CD4-positive, CD25-positive, alpha-beta regulatory T cell (primary cell): ENCODE measurements around the gene TOLLIP. TPM values are rescaled to one million over a fixed set of nuclear protein-coding genes. Genes with fewer than 3 reads are reported as not detected.

Experiments used
- ATAC-seq, 2 donors: fragments of 150-1000 bp; cut with Tn5 transposase; one replicate each; pipeline ENCODE4 v1.10.0; 2021; ENCODE audit warnings: low read depth in 2 of 2, moderate number of reproducible peaks in 2 of 2, moderate library complexity in 1 of 2
- DNase-seq, 3 donors: peaks; one replicate each; pipeline versions ENCODE4 v3.0.0 to v3.0.0-alpha.2; 2012 to 2022; ENCODE audit warnings: mixed read lengths in 1 of 3
- H3K27ac ChIP-seq: one replicate; pipeline ENCODE4 v1.7.0; 2013; ENCODE audit warnings: mild to moderate bottlenecking, low read length; ENCODE audit not compliant: insufficient read depth, poor library complexity, severe bottlenecking
- H3K27me3 ChIP-seq: one replicate; pipeline ENCODE4 v1.7.0; 2013; ENCODE audit warnings: low read length; ENCODE audit not compliant: control insufficient read depth, insufficient read depth
- H3K36me3 ChIP-seq: one replicate; pipeline ENCODE4 v1.7.0; 2013; ENCODE audit warnings: mild to moderate bottlenecking, low read length, moderate library complexity; ENCODE audit not compliant: control insufficient read depth, insufficient read depth
- H3K4me1 ChIP-seq: 2 replicates; pipeline ENCODE4 v1.7.0; 2013; ENCODE audit warnings: mild to moderate bottlenecking, low read length; ENCODE audit not compliant: insufficient read depth, control insufficient read depth, poor library complexity, severe bottlenecking
- H3K4me3 ChIP-seq: one replicate; pipeline ENCODE4 v1.7.0; 2013; ENCODE audit warnings: low read depth, mild to moderate bottlenecking, low read length, moderate library complexity
- H3K9me3 ChIP-seq, 2 experiments: 1 replicate in 1 of 2; 2 replicates in 1 of 2; pipeline ENCODE4 v1.7.0; 2013; ENCODE audit warnings: low read length in 2 of 2, mild to moderate bottlenecking in 1 of 2, moderate library complexity in 1 of 2; ENCODE audit not compliant: control insufficient read depth in 2 of 2
- H3K27ac Mint-ChIP-seq, 3 donors: one replicate each; pipeline ENCODE4 v1.8.0; 2020 to 2022; ENCODE audit warnings: mild to moderate bottlenecking in 3 of 3, mixed read lengths in 3 of 3, moderate library complexity in 2 of 3
- H3K27me3 Mint-ChIP-seq: one replicate; pipeline ENCODE4 v1.8.0; 2022; ENCODE audit warnings: mild to moderate bottlenecking, mixed read lengths
- H3K36me3 Mint-ChIP-seq: one replicate; pipeline ENCODE4 v1.8.0; 2020; ENCODE audit warnings: mixed read lengths
- H3K4me1 Mint-ChIP-seq, 4 donors: one replicate each; pipeline ENCODE4 v1.8.0; 2020 to 2022; ENCODE audit warnings: mixed read lengths in 4 of 4, mild to moderate bottlenecking in 1 of 4
- H3K4me3 Mint-ChIP-seq, 4 donors: one replicate each; pipeline ENCODE4 v1.8.0; 2020 to 2022; ENCODE audit warnings: mild to moderate bottlenecking in 4 of 4, mixed read lengths in 4 of 4, moderate library complexity in 3 of 4
- H3K9me3 Mint-ChIP-seq, 7 donors: one replicate each; pipeline ENCODE4 v1.8.0; 2020 to 2022; ENCODE audit warnings: mixed read lengths in 7 of 7, mild to moderate bottlenecking in 3 of 7, moderate library complexity in 2 of 7
- polyA plus RNA-seq, 4 donors: library from polyadenylated mRNA; unstranded; fragments of 300-500 nt; fragmentation: Illumina TruSeq; gene quantifications; one replicate each; pipeline ENCODE4 v1.2.3, GENCODE V29; 2021
- total RNA-seq: library from RNA; stranded (reverse); gene quantifications from one replicate; pipeline ENCODE4 v1.2.3, GENCODE V29; 2022

The TOLLIP gene
- total and polyA plus RNA-seq, 5 donors from 2014 or later: 25.3 to 60.0 (median 30.8) TPM

- no peak overlapping the region for H3K4me3 ChIP-seq
- Mint-ChIP-seq H3K4me1 (peaks cover 5 to 76% (median 34%) of the 10 kb centered on the region in 4 donors), H3K27ac (peak overlapping the region in 1 of 3 donors; percentile 10), H3K9me3 (peaks cover 0 to 4% (median 0%) of the 10 kb centered on the region in 7 donors), H3K4me3 (peak overlapping the region; percentile 22 to 76 (median 46)), H3K36me3 (peaks cover 14% of the 10 kb centered on the region), H3K27me3 (no peaks in the 10 kb centered on the region)
- no peaks in the 10 kb centered on the region for H3K9me3 ChIP-seq
- peaks cover 35% of the 10 kb centered on the region for H3K4me1 ChIP-seq
- no peak for ATAC-seq
- peaks cover 3% of the 10 kb centered on the region for H3K36me3 ChIP-seq
- DNase-seq: no peak
- no peak overlapping the region for H3K27ac ChIP-seq
- H3K27me3 ChIP-seq: no peaks in the 10 kb centered on the region
Observed at GRCh38 chr11:1306186-1307162, 3.0 kb downstream of the TOLLIP start.

GRCh38 chr11:1305501-1306056, 3.9 kb downstream of the TOLLIP start:
- peaks cover 29% of the 10 kb centered on the region for H3K4me1 ChIP-seq
- Mint-ChIP-seq H3K27me3 (no peaks in the 10 kb centered on the region), H3K36me3 (peaks cover 10% of the 10 kb centered on the region)

GRCh38 chr11:1305063-1305495, 4.4 kb downstream of the TOLLIP start:
- H3K27me3 Mint-ChIP-seq: no peaks in the 10 kb centered on the region
- H3K4me3 Mint-ChIP-seq: peak overlapping the region in 2 of 4 donors; percentile 39 to 48
- peaks cover 0 to 1% (median 0%) of the 10 kb centered on the region in 7 donors for H3K9me3 Mint-ChIP-seq
- H3K27ac ChIP-seq: no peak overlapping the region
- no peak for ATAC-seq
- H3K27ac Mint-ChIP-seq: peak overlapping the region; percentile 11 to 69 (median 38)
- H3K4me1 ChIP-seq: peaks cover 24% of the 10 kb centered on the region
- H3K4me3 ChIP-seq: no peak overlapping the region
- no peak for DNase-seq
- peaks cover 9% of the 10 kb centered on the region for H3K36me3 Mint-ChIP-seq
- H3K36me3 ChIP-seq: peaks cover 3% of the 10 kb centered on the region
- H3K4me1 Mint-ChIP-seq: peaks cover 12 to 66% (median 25%) of the 10 kb centered on the region in 4 donors
- H3K27me3 ChIP-seq: no peaks in the 10 kb centered on the region
- no peaks in the 10 kb centered on the region for H3K9me3 ChIP-seq

More at GRCh38 chr11:1305501-1306056, 3.9 kb downstream of the TOLLIP start:
- H3K27me3 ChIP-seq: no peaks in the 10 kb centered on the region
- H3K36me3 ChIP-seq: peaks cover 3% of the 10 kb centered on the region
- H3K4me1 Mint-ChIP-seq: peaks cover 9 to 69% (median 27%) of the 10 kb centered on the region in 4 donors
- H3K4me3 Mint-ChIP-seq: no peak overlapping the region
- H3K9me3 ChIP-seq: no peaks in the 10 kb centered on the region
- H3K27ac Mint-ChIP-seq: peak overlapping the region in 1 of 3 donors; percentile 38
- H3K4me3 ChIP-seq: no peak overlapping the region
- no peak for ATAC-seq
- no peak overlapping the region for H3K27ac ChIP-seq
- no peak for DNase-seq
- peaks cover 0 to 1% (median 0%) of the 10 kb centered on the region in 7 donors for H3K9me3 Mint-ChIP-seq

DNA sequence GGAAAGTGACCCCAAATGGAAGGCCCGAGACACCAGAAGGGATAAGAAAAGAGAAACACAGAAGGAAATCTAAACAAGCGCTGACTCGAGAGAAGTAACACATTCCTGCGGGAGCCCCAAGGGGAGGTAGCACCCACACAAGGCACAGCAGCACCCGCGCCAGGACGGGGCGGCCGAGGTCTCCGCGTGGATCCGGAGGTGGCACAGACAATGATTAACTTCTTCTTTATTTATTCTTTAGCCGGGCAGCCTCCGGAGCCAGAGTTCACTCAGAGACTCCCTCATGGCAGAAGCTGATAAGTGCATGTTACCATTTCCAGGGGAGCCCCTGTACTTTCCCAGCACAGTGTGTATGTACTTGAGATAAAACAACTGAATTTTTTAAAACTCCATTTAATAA, 5.1 kb downstream of the TOLLIP start:
- H3K36me3 ChIP-seq: peaks cover 5% of the 10 kb centered on the region
- H3K9me3 Mint-ChIP-seq: peaks cover 0 to 1% (median 0%) of the 10 kb centered on the region in 7 donors
- peaks cover 20% of the 10 kb centered on the region for H3K4me1 ChIP-seq
- H3K27ac ChIP-seq: no peak overlapping the region
- H3K4me3 ChIP-seq: no peak overlapping the region
- H3K27me3 Mint-ChIP-seq: no peaks in the 10 kb centered on the region
- H3K9me3 ChIP-seq: no peaks in the 10 kb centered on the region
- no peaks in the 10 kb centered on the region for H3K27me3 ChIP-seq
- H3K36me3 Mint-ChIP-seq: peaks cover 9% of the 10 kb centered on the region
- DNase-seq (no peak), ATAC-seq (no peak)
- peak overlapping the region in 1 of 3 donors; percentile 38 for H3K27ac Mint-ChIP-seq
- H3K4me3 Mint-ChIP-seq: peak overlapping the region in 2 of 4 donors; percentile 48 to 85
- H3K4me1 Mint-ChIP-seq: peaks cover 12 to 66% (median 25%) of the 10 kb centered on the region in 4 donors

DNA sequence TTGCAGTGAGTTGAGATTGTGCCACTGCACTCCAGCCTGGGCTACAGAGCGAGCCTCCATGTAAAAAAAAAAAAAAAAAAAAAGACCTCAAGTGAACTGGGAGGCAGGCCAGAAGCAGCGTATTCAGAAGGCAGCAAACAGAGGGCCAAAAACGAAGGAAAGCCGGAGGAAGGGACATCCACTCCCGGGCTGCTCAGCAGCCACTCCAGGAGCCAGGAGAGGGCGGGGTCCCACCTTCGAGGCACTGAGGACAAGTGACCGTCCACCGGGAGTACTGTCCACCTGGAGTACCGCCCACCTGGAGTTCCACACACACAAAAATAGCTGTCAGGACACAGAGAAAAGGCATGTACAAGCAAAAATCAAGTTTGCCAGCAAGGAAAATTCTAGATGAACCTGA, 5.5 kb downstream of the TOLLIP start:
- Mint-ChIP-seq H3K4me3 (peak overlapping the region in 1 of 4 donors; percentile 48), H3K36me3 (peaks cover 9% of the 10 kb centered on the region), H3K9me3 (peaks cover 0 to 1% (median 0%) of the 10 kb centered on the region in 7 donors), H3K27ac (no peak overlapping the region), H3K27me3 (no peaks in the 10 kb centered on the region), H3K4me1 (peaks cover 12 to 66% (median 25%) of the 10 kb centered on the region in 4 donors)
- Histone ChIP-seq H3K9me3 (no peaks in the 10 kb centered on the region), H3K27me3 (no peaks in the 10 kb centered on the region), H3K4me3 (no peak overlapping the region), H3K36me3 (peaks cover 5% of the 10 kb centered on the region), H3K4me1 (peaks cover 20% of the 10 kb centered on the region), H3K27ac (no peak overlapping the region)
- DNase-seq (no peak), ATAC-seq (no peak)

DNA sequence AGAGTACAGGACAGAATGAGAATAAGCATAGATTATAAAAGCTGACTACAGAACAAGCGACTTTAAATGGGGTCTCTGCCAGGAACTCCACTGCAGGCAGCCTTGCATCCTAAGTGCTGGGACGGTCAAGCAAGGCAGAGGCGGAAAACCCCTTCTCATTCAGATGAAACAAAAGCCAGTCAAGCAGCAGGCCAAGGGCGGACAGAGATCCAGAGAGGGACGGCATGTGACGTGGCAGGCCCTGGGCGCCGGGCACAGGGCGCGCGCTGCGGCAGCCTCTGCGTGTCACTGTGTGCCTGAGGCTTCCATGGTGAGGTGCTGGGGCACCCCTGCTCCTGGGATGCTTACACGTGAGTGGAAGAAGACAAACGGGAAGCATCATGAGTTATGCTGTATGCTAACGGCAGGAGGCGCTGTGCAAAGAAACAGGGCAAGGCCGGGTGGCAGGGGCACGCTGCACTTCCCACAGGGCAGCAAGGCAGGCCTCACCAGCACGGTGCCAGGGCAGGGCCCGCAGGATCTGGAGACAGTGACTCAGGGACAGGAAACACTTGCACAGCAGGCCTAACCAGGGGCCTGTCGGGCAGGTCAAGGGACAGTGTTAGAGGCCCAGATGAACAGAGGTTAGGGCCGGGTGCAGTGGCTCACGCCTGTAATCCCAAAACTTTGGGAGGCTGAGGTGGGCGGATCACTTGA, 6.2 kb downstream of the TOLLIP start:
- DNase-seq (no peak), ATAC-seq (no peak)
- Mint-ChIP-seq H3K4me1 (peaks cover 12 to 68% (median 25%) of the 10 kb centered on the region in 4 donors), H3K27me3 (no peaks in the 10 kb centered on the region), H3K36me3 (peaks cover 9% of the 10 kb centered on the region), H3K27ac (no peak overlapping the region), H3K4me3 (peak overlapping the region in 1 of 4 donors; percentile 32), H3K9me3 (peaks cover 0 to 1% (median 0%) of the 10 kb centered on the region in 7 donors)
- Histone ChIP-seq H3K27ac (no peak overlapping the region), H3K36me3 (peaks cover 5% of the 10 kb centered on the region), H3K4me3 (no peak overlapping the region), H3K9me3 (no peaks in the 10 kb centered on the region), H3K27me3 (no peaks in the 10 kb centered on the region), H3K4me1 (peaks cover 15% of the 10 kb centered on the region)

DNA sequence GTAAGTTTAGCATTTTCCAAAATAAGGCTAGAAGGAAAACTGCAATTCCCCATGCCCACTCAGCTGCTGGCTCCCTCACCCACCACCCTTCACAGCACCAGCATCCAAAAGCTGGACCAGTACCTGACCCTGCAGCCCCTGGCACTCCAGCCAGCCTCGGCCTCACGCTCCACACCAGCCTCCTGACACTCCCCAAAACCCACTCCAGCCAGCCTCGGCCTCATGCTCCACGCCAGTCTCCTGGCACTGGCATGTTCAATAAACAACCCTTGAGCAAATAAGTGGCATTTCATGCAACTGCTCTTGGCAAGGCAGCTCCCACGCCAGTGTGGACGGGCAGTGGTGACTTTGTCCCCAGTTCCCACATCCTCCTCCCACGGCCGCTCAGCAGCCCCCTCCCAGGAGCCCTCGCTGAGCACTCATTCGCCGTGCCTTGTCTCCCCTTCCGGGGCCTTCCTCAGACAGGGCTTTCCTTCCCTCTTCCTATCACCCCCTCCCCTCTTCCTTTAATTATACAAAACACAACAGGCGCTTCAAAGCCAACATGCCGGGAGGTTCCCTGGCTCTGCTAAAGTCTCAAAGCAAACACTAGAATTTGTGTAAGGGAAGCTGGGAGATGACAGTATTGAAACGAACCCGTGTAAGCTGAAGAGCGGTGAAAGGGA, 6.8 kb downstream of the TOLLIP start:
- no peaks in the 10 kb centered on the region for H3K9me3 ChIP-seq
- H3K4me3 Mint-ChIP-seq: peak overlapping the region in 1 of 4 donors; percentile 51
- peaks cover 12 to 61% (median 22%) of the 10 kb centered on the region in 4 donors for H3K4me1 Mint-ChIP-seq
- no peaks in the 10 kb centered on the region for H3K27me3 Mint-ChIP-seq
- no peak overlapping the region for H3K4me3 ChIP-seq
- peaks cover 8% of the 10 kb centered on the region for H3K4me1 ChIP-seq
- peaks cover 9% of the 10 kb centered on the region for H3K36me3 Mint-ChIP-seq
- DNase-seq: no peak
- H3K27me3 ChIP-seq: no peaks in the 10 kb centered on the region
- H3K27ac ChIP-seq: no peak overlapping the region
- no peak overlapping the region for H3K27ac Mint-ChIP-seq
- peaks cover 11% of the 10 kb centered on the region for H3K36me3 ChIP-seq
- ATAC-seq: no peak
- peaks cover 0 to 1% (median 0%) of the 10 kb centered on the region in 7 donors for H3K9me3 Mint-ChIP-seq
